Placental pericyte (primary cell): ENCODE measurements around the gene CDK16. TPM values are rescaled to one million over a fixed set of nuclear protein-coding genes. Genes with fewer than 3 reads are reported as not detected.

Source experiments
- total RNA-seq: library from RNA; depleted of rRNA; stranded (reverse); fragments of >200 nt; gene quantifications from 2 replicates; pipeline ENCODE4 v1.2.3, GENCODE V29; 2012

Gene CDK16
- total RNA-seq = 127 and 143 TPM in 2 replicates

GRCh38 chrX:47218280-47218919 is at the start of gene CDK16:
Gene CDK16 (plus strand): TSS chrX:47218681. CDS start chrX:47223558, 4,877 bp downstream.

GRCh38 chrX:47193475-47194193 is 24.8 kb upstream of the CDK16 start, which contains the start of gene UBA1:
Gene UBA1 (plus strand): TSS chrX:47193829. CDS start chrX:47198803, 4,974 bp downstream.

GRCh38 chrX:47232803-47233332 is 14.4 kb downstream of the CDK16 start, which contains the start of gene USP11:
Gene USP11 (plus strand): TSS chrX:47233009. CDS start chrX:47233044, 35 bp downstream.

Other genes with a start within 250 kb of the CDK16 start
- gene RGN, start 140.2 kb upstream of the CDK16 start, total RNA-seq = 1.1 TPM in 1 of 2 replicates, not detected in the other
- 42.8 and 78.1 TPM in 2 replicates for gene NDUFB11, start 74.0 kb upstream of the CDK16 start, total RNA-seq
- 44.0 and 69.6 TPM in 2 replicates for gene RBM10, start 73.5 kb upstream of the CDK16 start, total RNA-seq
- 203 and 230 TPM in 2 replicates for gene UBA1, start 24.9 kb upstream of the CDK16 start, total RNA-seq
- gene USP11, start 14.3 kb downstream of the CDK16 start, total RNA-seq = 47.7 and 65.2 TPM in 2 replicates
- under 0.01 TPM in 1 of 2 replicates, not detected in the other for gene ZNF157, start 151.9 kb downstream of the CDK16 start, total RNA-seq